ENCODE data around the gene RNF17. TPM values are rescaled to one million over a fixed set of nuclear protein-coding genes. Genes with fewer than 3 reads are reported as not detected.

RNF17 gene
- total and polyA plus RNA-seq, 10 of the 15 experiments (the other 5 are each of a cell fraction or from before 2014, with no cell fraction given), result not detected

DNA sequence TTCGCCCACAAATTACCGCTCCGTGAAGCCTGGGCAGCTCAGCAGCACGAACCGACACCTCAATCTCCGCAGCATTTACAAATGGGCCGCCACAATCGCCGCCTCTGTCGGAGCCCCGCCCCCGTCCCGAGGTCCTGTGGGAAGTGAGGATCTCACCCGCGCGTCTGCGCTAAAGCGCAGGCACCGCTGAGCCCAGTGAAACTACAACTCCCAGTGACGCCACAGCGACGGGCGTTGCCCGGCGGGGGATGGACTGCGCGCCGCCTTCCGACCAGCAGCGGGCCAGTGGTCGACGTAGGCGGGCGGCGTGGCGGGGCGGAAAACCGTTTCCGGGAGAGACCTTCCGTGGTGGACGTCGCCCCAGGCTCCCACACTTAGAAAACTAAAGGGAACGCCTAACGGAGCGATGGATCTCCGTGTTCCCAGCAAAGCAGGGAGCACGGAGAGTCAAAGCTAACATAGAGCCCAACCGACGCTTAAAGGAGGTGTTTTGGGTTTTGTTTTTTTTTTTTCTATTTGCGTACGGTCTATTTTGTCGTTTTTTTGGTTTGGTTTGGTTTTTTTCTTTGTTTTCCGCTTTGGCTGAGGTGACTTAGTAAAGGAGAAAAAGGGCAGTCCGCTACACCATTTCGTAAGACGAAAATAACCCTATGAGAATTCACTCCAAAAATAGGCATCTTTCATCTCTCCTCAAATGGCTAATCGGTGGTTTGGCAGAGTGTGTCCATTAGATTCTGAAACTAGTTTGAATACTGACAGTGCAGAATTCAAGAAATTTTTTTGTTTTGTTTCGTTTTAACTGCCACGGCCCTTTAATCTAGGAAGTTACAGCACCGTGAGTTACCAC lies 159.0 kb downstream of the RNF17 start (continued):
- TF ChIP-seq EZH2 (IDR thresholded peaks at IDR 0.05; ENCODE audit: borderline replicate concordance, control insufficient read depth, low read depth, low read length), result no peak
- TF ChIP-seq, protein P1, sequence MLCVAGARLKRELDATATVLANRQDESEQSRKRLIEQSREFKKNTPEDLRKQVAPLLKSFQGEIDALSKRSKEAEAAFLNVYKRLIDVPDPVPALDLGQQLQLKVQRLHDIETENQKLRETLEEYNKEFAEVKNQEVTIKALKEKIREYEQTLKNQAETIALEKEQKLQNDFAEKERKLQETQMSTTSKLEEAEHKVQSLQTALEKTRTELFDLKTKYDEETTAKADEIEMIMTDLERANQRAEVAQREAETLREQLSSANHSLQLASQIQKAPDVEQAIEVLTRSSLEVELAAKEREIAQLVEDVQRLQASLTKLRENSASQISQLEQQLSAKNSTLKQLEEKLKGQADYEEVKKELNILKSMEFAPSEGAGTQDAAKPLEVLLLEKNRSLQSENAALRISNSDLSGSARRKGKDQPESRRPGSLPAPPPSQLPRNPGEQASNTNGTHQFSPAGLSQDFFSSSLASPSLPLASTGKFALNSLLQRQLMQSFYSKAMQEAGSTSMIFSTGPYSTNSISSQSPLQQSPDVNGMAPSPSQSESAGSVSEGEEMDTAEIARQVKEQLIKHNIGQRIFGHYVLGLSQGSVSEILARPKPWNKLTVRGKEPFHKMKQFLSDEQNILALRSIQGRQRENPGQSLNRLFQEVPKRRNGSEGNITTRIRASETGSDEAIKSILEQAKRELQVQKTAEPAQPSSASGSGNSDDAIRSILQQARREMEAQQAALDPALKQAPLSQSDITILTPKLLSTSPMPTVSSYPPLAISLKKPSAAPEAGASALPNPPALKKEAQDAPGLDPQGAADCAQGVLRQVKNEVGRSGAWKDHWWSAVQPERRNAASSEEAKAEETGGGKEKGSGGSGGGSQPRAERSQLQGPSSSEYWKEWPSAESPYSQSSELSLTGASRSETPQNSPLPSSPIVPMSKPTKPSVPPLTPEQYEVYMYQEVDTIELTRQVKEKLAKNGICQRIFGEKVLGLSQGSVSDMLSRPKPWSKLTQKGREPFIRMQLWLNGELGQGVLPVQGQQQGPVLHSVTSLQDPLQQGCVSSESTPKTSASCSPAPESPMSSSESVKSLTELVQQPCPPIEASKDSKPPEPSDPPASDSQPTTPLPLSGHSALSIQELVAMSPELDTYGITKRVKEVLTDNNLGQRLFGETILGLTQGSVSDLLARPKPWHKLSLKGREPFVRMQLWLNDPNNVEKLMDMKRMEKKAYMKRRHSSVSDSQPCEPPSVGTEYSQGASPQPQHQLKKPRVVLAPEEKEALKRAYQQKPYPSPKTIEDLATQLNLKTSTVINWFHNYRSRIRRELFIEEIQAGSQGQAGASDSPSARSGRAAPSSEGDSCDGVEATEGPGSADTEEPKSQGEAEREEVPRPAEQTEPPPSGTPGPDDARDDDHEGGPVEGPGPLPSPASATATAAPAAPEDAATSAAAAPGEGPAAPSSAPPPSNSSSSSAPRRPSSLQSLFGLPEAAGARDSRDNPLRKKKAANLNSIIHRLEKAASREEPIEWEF (IDR thresholded peaks at IDR 0.05; ENCODE audit: insufficient replicate concordance, low read depth, low read length), result peak; percentile 58

DNA sequence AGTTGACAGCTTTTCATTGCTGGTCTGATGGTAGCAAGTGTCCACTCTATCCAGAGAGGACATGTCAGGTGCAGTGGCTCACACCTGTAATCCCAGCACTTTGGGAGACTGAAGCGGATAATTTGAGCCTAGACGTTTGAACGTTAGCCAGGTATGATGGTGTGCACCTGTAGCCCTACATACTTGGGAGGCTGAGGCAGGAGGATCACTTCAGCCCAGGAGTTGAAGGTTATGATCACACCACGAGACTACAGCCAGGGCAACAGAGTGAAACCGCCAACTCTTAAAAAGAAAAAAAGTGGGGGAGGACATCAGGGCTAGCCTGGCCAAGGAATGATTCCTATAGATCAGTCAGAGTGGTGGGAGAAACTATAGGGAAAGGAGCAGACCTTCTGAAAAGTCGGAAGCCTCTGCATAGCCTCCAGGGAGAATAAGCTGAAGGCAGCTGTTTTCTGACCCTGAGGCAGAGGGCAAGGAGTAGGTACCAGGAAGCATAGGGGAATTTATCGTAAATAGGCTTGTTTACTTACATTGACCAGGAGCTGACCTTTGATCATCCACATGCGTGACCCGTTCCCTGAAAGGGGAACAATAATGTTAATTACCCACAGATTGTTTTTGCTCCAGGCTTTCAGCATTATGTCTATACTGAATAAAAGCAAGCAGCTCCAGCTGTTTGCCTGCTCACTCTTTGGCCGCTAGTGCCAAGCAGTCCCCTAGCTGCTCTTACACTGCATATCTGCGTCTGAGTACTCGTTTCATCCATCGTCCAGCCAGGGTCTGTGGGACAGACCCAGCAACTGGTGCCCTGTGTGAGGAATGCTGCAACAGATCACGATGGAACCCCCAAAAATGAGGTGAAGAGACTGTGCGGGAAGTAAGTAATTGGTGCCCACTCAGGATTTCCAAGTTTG lies 161.6 kb downstream of the RNF17 start:
- no peak for FAIRE-seq
- TF ChIP-seq, protein P2, sequence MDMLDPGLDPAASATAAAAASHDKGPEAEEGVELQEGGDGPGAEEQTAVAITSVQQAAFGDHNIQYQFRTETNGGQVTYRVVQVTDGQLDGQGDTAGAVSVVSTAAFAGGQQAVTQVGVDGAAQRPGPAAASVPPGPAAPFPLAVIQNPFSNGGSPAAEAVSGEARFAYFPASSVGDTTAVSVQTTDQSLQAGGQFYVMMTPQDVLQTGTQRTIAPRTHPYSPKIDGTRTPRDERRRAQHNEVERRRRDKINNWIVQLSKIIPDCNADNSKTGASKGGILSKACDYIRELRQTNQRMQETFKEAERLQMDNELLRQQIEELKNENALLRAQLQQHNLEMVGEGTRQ (IDR thresholded peaks at IDR 0.05; ENCODE audit: borderline replicate concordance, low read depth, low read length), result no peak
- TF ChIP-seq DPF2 (IDR thresholded peaks at IDR 0.05), result no peak
- TF ChIP-seq, protein P3, sequence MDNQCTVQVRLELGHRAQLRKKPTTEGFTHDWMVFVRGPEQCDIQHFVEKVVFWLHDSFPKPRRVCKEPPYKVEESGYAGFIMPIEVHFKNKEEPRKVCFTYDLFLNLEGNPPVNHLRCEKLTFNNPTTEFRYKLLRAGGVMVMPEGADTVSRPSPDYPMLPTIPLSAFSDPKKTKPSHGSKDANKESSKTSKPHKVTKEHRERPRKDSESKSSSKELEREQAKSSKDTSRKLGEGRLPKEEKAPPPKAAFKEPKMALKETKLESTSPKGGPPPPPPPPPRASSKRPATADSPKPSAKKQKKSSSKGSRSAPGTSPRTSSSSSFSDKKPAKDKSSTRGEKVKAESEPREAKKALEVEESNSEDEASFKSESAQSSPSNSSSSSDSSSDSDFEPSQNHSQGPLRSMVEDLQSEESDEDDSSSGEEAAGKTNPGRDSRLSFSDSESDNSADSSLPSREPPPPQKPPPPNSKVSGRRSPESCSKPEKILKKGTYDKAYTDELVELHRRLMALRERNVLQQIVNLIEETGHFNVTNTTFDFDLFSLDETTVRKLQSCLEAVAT (IDR thresholded peaks at IDR 0.05), result no peak
- TF ChIP-seq STAT1 (conservative IDR thresholded peaks at IDR 0.05), result no peak
- TF ChIP-seq SREBF2 (IDR thresholded peaks at IDR 0.05; ENCODE audit: low read length), result no peak
- no peak for TF ChIP-seq ETV6 (conservative IDR thresholded peaks at IDR 0.05 in 1 of 2, IDR thresholded peaks at IDR 0.05 in 1 of 2; ENCODE audit: borderline replicate concordance in 1 of 2, low read depth in 1 of 2)
- no peak for TF ChIP-seq NFYB (IDR thresholded peaks at IDR 0.05; ENCODE audit: insufficient read depth, low read depth, low read length)

More for the DNA sequence above, 161.6 kb downstream of the RNF17 start:
- H3K27ac ChIP-seq (ENCODE audit: control insufficient read depth, insufficient read depth), result no peak overlapping the region
- CTCF ChIA-PET, result no interaction called here
- no peak overlapping the region for H3K9ac ChIP-seq (ENCODE audit: control insufficient read depth, insufficient read depth, low read length)
- intact Hi-C loops (cut with micrococcal nuclease; ENCODE audit: unreplicated experiment) (loop anchor here (10.0 kb wide), 1 partner anchor 359 kb away; the partner anchor contains the start of gene MTMR6), in situ Hi-C loops (cut with MboI) (no loop called here)
- peaks cover 20% of the 10 kb centered on the region for H3K79me2 ChIP-seq (ENCODE audit: control insufficient read depth, insufficient read depth, low read length)
- POLR2A ChIA-PET, result no interaction called here
- H3K4me1 ChIP-seq (ENCODE audit: control insufficient read depth, insufficient read depth, low read length), result peaks cover 8% of the 10 kb centered on the region; the same call in 1 of the 2 replicates
- H3K4me2 ChIP-seq (ENCODE audit: control insufficient read depth, insufficient read depth), result no peak overlapping the region
- BruUV-seq (replicated peaks), result no TSS peak
- no peaks in the 10 kb centered on the region for H3K27me3 ChIP-seq (replicated peaks in 1 of 2; ENCODE audit: control insufficient read depth in 2 of 2, insufficient read depth in 2 of 2, low read length in 1 of 2)
- 86% methylated on average over 15 of the region's 15 CpGs for WGBS (ENCODE audit: insufficient coverage, insufficient replicate concordance, low lambda C conversion rate, missing lambda C conversion rate)
- DNase-seq (ENCODE audit: low read depth, low spot score) (no peak), ATAC-seq (no peak)
- no peak overlapping the region for H2AFZ ChIP-seq (ENCODE audit: control insufficient read depth, low read depth, low read length)
- H3K9me3 ChIP-seq (replicated peaks; ENCODE audit: control insufficient read depth, insufficient read depth, low read length), result no peaks in the 10 kb centered on the region; the same call in 2 of the 3 replicates
- SMC1A ChIA-PET (ENCODE audit: uncharacterized antibody, unreplicated experiment), result no interaction called here
- no peaks in the 10 kb centered on the region for H4K20me1 ChIP-seq (ENCODE audit: control insufficient read depth, insufficient read depth)
- no peak overlapping the region for H3K4me3 ChIP-seq
- H3K36me3 ChIP-seq (ENCODE audit: control insufficient read depth in 2 of 2, insufficient read depth in 2 of 2, low read length in 1 of 2), result no peaks in the 10 kb centered on the region
- RAD21 ChIA-PET (ENCODE audit: unreplicated experiment), result no interaction called here

Measured in GM12878 (cell line).